Measurements from ENCODE around the gene UGP2.
"Not testable (repeated sequence)": the region's sequence is repeated elsewhere in the genome, so short reads cannot be mapped to it uniquely, and the experiment has no call there.

UGP2 gene

GRCh38 chr2:63903003-63903402 lies 61.3 kb downstream of the UGP2 start:
- Histone ChIP-seq H3K4me3 (no peak overlapping the region), H3K27ac (no peak overlapping the region)
- no peak for DNase-seq (ENCODE audit: low spot score)
- TF ChIP-seq, protein P1, sequence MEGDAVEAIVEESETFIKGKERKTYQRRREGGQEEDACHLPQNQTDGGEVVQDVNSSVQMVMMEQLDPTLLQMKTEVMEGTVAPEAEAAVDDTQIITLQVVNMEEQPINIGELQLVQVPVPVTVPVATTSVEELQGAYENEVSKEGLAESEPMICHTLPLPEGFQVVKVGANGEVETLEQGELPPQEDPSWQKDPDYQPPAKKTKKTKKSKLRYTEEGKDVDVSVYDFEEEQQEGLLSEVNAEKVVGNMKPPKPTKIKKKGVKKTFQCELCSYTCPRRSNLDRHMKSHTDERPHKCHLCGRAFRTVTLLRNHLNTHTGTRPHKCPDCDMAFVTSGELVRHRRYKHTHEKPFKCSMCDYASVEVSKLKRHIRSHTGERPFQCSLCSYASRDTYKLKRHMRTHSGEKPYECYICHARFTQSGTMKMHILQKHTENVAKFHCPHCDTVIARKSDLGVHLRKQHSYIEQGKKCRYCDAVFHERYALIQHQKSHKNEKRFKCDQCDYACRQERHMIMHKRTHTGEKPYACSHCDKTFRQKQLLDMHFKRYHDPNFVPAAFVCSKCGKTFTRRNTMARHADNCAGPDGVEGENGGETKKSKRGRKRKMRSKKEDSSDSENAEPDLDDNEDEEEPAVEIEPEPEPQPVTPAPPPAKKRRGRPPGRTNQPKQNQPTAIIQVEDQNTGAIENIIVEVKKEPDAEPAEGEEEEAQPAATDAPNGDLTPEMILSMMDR (IDR thresholded peaks at IDR 0.05), result no peak

- TF ChIP-seq, protein P1 (IDR thresholded peaks at IDR 0.05), result no peak
- DNase-seq (ENCODE audit: low spot score), result no peak
- no peak overlapping the region for H3K27ac ChIP-seq
- no peak overlapping the region for H3K4me3 ChIP-seq
Measured at GRCh38 chr2:63914311-63914710, 72.6 kb downstream of the UGP2 start.

- Histone ChIP-seq H3K4me3 (no peak overlapping the region), H3K27ac (no peak overlapping the region)
- DNase-seq (ENCODE audit: low spot score), result no peak
- TF ChIP-seq, protein P1 (IDR thresholded peaks at IDR 0.05), result no peak
Measured at GRCh38 chr2:63926815-63927214, 85.1 kb downstream of the UGP2 start.

DNA sequence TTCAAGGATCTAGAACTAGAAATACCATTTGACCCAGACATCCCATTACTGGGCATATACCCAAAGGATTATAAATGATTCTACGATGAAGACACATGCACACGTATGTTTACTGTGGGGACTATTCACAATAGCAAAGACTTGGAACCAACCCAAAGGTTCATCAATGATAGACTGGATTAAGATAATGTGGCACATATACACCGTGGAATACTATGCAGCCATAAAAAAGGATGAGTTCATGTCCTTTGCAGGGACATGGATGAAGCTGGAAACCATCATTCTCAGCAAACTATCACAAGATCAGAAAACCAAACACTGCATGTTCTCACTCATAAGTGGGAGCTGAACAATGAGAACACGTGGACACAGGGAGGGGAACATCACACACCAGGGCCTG lies 90.4 kb downstream of the UGP2 start:
- H3K27ac ChIP-seq; DNase-seq (ENCODE audit: low spot score); H3K4me3 ChIP-seq: not testable (repeated sequence)

Data from coronary artery (tissue), 2 donors.